Neural progenitor cell (in vitro differentiated cells): ENCODE measurements around the gene SP6. TPM values are rescaled to one million over a fixed set of nuclear protein-coding genes. Genes with fewer than 3 reads are reported as not detected.

Source experiments
- DNase-seq: peaks from one replicate; pipeline ENCODE4 v3.0.0-alpha.2; 2016; ENCODE audit warnings: low spot score
- H2AFZ ChIP-seq: fragments of 200-600 bp; sonication (generic); replicated peaks from 2 replicates; pipeline ENCODE4 v1.6.1; 2016; ENCODE audit warnings: antibody characterized with exemption
- H3F3A ChIP-seq: fragments of 200-600 bp; sonication (generic); 2 replicates; pipeline ENCODE4 v1.6.1; 2016; ENCODE audit warnings: antibody characterized with exemption, low read depth
- H3K27ac ChIP-seq: fragments of 200-600 bp; sonication (generic); 2 replicates; pipeline ENCODE4 v1.5.1; 2016; ENCODE audit warnings: mild to moderate bottlenecking
- H3K27me3 ChIP-seq: fragments of 200-600 bp; sonication (generic); 2 replicates; pipeline ENCODE4 v1.6.1; 2016; ENCODE audit warnings: mild to moderate bottlenecking, moderate library complexity
- H3K36me3 ChIP-seq: fragments of 200-600 bp; sonication (generic); 2 replicates; pipeline ENCODE4 v1.5.1; 2016
- H3K4me1 ChIP-seq: fragments of 200-600 bp; sonication (generic); 2 replicates; pipeline ENCODE4 v1.6.1; 2016; ENCODE audit warnings: mixed run types
- H3K4me2 ChIP-seq: fragments of 200-600 bp; sonication (generic); 2 replicates; pipeline ENCODE4 v1.6.1; 2016
- H3K4me3 ChIP-seq: fragments of 200-600 bp; sonication (generic); 2 replicates; pipeline ENCODE4 v1.5.1; 2016
- H3K79me2 ChIP-seq: fragments of 200-600 bp; sonication (generic); 2 replicates; pipeline ENCODE4 v1.6.1; 2016; ENCODE audit warnings: low read depth
- H3K9ac ChIP-seq: fragments of 200-600 bp; sonication (generic); 2 replicates; pipeline ENCODE4 v1.6.1; 2016
- H3K9me3 ChIP-seq: fragments of 200-600 bp; sonication (generic); 2 replicates; pipeline ENCODE4 v1.5.1; 2016; ENCODE audit warnings: low read depth
- H4K20me1 ChIP-seq: fragments of 200-600 bp; sonication (generic); 2 replicates; pipeline ENCODE4 v1.6.1; 2016; ENCODE audit warnings: low read depth
- H3K27ac Mint-ChIP-seq: 3 replicates; pipeline ENCODE4 v1.8.0; 2021; ENCODE audit warnings: mixed read lengths
- H3K27me3 Mint-ChIP-seq: 2 replicates; pipeline ENCODE4 v1.8.0; 2022; ENCODE audit warnings: low read depth, mild to moderate bottlenecking, inconsistent platforms, moderate library complexity, mixed read lengths; ENCODE audit not compliant: insufficient read depth
- H3K36me3 Mint-ChIP-seq: 3 replicates; pipeline ENCODE4 v1.8.0; 2021; ENCODE audit warnings: mixed read lengths
- H3K4me1 Mint-ChIP-seq: 3 replicates; pipeline ENCODE4 v1.8.0; 2021; ENCODE audit warnings: mixed read lengths
- H3K4me3 Mint-ChIP-seq: 3 replicates; pipeline ENCODE4 v1.8.0; 2021; ENCODE audit warnings: mild to moderate bottlenecking, moderate library complexity, mixed read lengths
- H3K9me3 Mint-ChIP-seq: 3 replicates; pipeline ENCODE4 v1.8.0; 2020; ENCODE audit warnings: mixed read lengths
- EZH2 ChIP-seq: fragments of 200-600 bp; sonication (generic); IDR thresholded peaks from 2 replicates; pipeline ENCODE4 v1.6.1; 2017; ENCODE audit warnings: antibody characterized with exemption, mild to moderate bottlenecking, moderate library complexity
- EZH2phosphoT487 ChIP-seq: fragments of 200-600 bp; sonication (generic); IDR thresholded peaks from 2 replicates; pipeline ENCODE4 v1.6.1; 2017; ENCODE audit warnings: antibody characterized with exemption
- total RNA-seq: library from RNA; depleted of rRNA; stranded (reverse); fragments of >200 nt; gene quantifications from 2 replicates; pipeline ENCODE4 v1.2.3, GENCODE V29; 2015; ENCODE audit warnings: low replicate concordance
- TF ChIP-seq, protein P1 (sequence below): fragments of 200-600 bp; sonication (generic); IDR thresholded peaks from 2 replicates; pipeline ENCODE4 v1.5.1; 2017; ENCODE audit warnings: antibody characterized with exemption, mild to moderate bottlenecking

SP6 gene
- total RNA-seq, 1 donor from 2014 or later = 0.04 TPM

DNA sequence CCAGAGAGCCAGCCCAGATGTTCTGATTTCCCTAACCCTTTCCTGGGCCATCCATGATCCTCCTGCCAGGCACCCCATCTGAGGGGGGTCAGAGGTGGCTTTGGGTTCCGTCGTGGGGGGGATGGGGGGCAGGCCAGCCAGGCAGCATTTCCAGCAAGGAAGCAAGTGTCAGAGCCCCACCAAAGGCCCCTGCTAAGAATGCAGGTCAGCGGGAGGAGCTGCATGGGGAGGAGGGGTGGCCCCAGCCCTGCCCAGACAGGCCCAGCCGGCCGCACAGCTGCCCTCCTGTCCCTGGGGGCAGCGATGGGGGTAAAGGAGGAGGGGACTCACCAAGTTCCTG, 7.6 kb downstream of the SP6 start:
- H3K36me3 Mint-ChIP-seq = no peaks in the 10 kb centered on the region
- no peaks in the 10 kb centered on the region for H3K9me3 Mint-ChIP-seq
- no peaks in the 10 kb centered on the region for H3K36me3 ChIP-seq
- H3K79me2 ChIP-seq = peaks cover 7% of the 10 kb centered on the region
- no peak overlapping the region for H2AFZ ChIP-seq
- no peak overlapping the region for H3K4me3 Mint-ChIP-seq
- no peaks in the 10 kb centered on the region for H3K9me3 ChIP-seq
- no peaks in the 10 kb centered on the region for H4K20me1 ChIP-seq
- no peaks in the 10 kb centered on the region for H3F3A ChIP-seq
- H3K4me3 ChIP-seq = no peak overlapping the region
- H3K27me3 ChIP-seq = peaks cover 44% of the 10 kb centered on the region
- no peak overlapping the region for H3K27ac ChIP-seq
- peaks cover 15% of the 10 kb centered on the region for H3K4me1 ChIP-seq
- no peak overlapping the region for H3K27ac Mint-ChIP-seq
- no peak overlapping the region for H3K4me2 ChIP-seq
- peaks cover 38% of the 10 kb centered on the region for H3K27me3 Mint-ChIP-seq
- TF ChIP-seq EZH2phosphoT487 (no peak), EZH2 (no peak)
- TF ChIP-seq, protein P1, sequence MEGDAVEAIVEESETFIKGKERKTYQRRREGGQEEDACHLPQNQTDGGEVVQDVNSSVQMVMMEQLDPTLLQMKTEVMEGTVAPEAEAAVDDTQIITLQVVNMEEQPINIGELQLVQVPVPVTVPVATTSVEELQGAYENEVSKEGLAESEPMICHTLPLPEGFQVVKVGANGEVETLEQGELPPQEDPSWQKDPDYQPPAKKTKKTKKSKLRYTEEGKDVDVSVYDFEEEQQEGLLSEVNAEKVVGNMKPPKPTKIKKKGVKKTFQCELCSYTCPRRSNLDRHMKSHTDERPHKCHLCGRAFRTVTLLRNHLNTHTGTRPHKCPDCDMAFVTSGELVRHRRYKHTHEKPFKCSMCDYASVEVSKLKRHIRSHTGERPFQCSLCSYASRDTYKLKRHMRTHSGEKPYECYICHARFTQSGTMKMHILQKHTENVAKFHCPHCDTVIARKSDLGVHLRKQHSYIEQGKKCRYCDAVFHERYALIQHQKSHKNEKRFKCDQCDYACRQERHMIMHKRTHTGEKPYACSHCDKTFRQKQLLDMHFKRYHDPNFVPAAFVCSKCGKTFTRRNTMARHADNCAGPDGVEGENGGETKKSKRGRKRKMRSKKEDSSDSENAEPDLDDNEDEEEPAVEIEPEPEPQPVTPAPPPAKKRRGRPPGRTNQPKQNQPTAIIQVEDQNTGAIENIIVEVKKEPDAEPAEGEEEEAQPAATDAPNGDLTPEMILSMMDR = no peak
- DNase-seq = no peak
- H3K9ac ChIP-seq = no peak overlapping the region
- H3K4me1 Mint-ChIP-seq = peaks cover 28% of the 10 kb centered on the region

DNA sequence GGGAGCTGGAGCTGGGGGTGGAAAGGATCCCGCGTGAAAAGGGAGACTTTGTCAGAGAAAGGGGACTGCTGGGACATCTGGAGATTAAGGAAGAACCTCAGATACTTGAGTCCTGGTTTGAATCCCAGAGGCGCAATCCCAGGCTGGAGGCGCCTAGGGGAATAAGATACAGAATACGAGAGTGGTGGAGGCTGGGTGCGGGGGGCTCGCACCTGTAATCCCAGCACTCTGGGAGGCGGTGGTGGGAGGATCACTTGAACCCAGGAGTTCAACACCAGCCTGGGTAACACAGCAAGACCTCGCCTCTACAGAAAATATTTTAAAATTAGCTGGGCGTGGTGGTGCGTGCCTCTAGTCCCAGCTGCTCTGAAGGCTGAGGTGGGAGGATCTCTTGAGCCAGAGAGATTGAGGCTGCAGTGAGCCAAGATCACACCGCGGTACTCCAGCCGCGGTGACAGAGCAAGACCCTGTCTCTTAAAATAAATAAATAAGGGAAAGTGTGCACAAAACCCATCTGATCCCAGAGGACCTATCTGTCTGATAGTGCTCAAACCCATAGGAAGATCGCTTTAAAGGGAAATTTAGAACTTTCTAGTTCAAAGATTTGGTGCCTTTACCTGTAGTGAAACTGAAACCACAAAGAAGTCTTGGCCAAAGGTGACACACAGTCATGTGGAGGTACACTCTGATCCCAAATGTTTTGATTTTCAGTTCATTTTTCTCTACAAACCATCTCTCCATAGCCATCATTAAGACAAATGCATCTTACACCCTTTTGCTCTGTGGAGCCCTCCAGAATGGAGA, 9.3 kb downstream of the SP6 start:
- H3K4me1 ChIP-seq = peaks cover 10% of the 10 kb centered on the region
- no peak for DNase-seq
- H3K36me3 ChIP-seq = no peaks in the 10 kb centered on the region
- Mint-ChIP-seq H3K27me3 (peaks cover 27% of the 10 kb centered on the region), H3K9me3 (no peaks in the 10 kb centered on the region), H3K4me1 (peaks cover 28% of the 10 kb centered on the region), H3K4me3 (peak overlapping the region; percentile 93), H3K27ac (no peak overlapping the region), H3K36me3 (no peaks in the 10 kb centered on the region)
- H3F3A ChIP-seq = no peaks in the 10 kb centered on the region
- H3K9ac ChIP-seq = no peak overlapping the region
- H3K4me2 ChIP-seq = no peak overlapping the region
- H2AFZ ChIP-seq = peak overlapping the region; percentile 23
- peaks cover 27% of the 10 kb centered on the region for H3K27me3 ChIP-seq
- no peak overlapping the region for H3K27ac ChIP-seq
- H3K79me2 ChIP-seq = peaks cover 7% of the 10 kb centered on the region
- no peak overlapping the region for H3K4me3 ChIP-seq
- no peaks in the 10 kb centered on the region for H4K20me1 ChIP-seq
- H3K9me3 ChIP-seq = no peaks in the 10 kb centered on the region
- TF ChIP-seq, protein P1 = no peak

DNA sequence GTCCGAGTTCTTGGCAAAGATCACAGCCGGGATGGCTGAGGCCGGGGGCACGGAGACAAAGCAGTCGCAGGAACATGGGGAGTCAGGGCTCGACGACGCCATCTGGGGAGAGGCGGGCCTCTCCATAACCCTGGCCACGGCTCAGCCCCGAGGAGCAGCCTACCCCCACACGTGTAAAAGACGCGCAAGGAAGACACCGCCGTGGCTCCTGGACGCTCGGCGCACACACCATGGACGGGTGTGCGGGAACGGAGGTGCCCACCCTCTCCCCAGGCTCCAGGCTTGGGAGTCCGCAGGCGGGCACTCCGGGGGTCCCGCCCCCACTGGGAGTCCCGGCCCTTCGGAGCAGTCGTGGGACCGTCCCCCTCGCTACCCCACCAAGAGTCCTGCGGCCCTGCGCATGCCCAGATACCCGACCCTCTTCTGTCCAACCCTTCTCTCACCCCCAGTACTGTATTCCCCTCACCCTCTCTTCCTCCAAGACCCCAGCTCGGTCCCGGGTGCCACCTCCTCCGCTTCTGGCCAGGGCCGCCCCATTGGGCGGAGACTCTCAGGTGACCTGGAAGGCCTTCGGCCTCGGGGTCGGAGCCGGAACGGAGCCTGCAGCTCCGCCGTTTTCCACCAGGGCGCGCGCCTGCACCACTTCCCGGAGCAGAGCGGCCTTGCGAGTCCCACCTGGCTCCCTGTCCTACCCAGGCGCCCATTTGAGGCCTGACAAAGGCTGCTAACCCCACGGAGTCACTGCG, 10.0 kb downstream of the SP6 start, which contains the start of gene SCRN2:
TSS of gene SCRN2 (minus strand) at position 532 of the 746 bp plus-strand sequence. CDS start at position 102, 430 bp downstream.
- Mint-ChIP-seq H3K9me3 (no peaks in the 10 kb centered on the region), H3K4me1 (peaks cover 28% of the 10 kb centered on the region), H3K27me3 (peaks cover 20% of the 10 kb centered on the region), H3K36me3 (no peaks in the 10 kb centered on the region), H3K4me3 (peak within 1 kb of the TSS; percentile 93), H3K27ac (no peak within 1 kb of the TSS)
- H3K79me2 ChIP-seq = peaks cover 7% of the 10 kb centered on the region
- no peaks in the 10 kb centered on the region for H4K20me1 ChIP-seq
- no peaks in the 10 kb centered on the region for H3K36me3 ChIP-seq
- peak; percentile 95 for DNase-seq
- H3K4me3 ChIP-seq = peak within 1 kb of the TSS; percentile 70
- H3K9me3 ChIP-seq = no peaks in the 10 kb centered on the region
- peaks cover 20% of the 10 kb centered on the region for H3K27me3 ChIP-seq
- H3K9ac ChIP-seq = peak within 1 kb of the TSS; percentile 45
- TF ChIP-seq, protein P1 = peak; percentile 88
- no peak for TF ChIP-seq EZH2phosphoT487
- H3K27ac ChIP-seq = no peak within 1 kb of the TSS
- H3F3A ChIP-seq = no peaks in the 10 kb centered on the region
- H2AFZ ChIP-seq = peak within 1 kb of the TSS; percentile 96
- peak within 1 kb of the TSS; percentile 86 for H3K4me2 ChIP-seq
- peaks cover 10% of the 10 kb centered on the region for H3K4me1 ChIP-seq
